HEK293 (cell line): ENCODE measurements around the gene CRYBG1.

Experiments
- CTCF ChIA-PET: fragments of 350-600 bp; formaldehyde crosslinking; extraction: SDS; loops from one replicate; lab custom pipeline; 2021; ENCODE audit warnings: antibody characterized with exemption; lab: Yijun Ruan, JAX
- POLR2A ChIA-PET: fragments of 300-600 bp; formaldehyde crosslinking; extraction: SDS; loops from one replicate; lab custom pipeline; 2020; ENCODE audit warnings: antibody characterized with exemption, inconsistent platforms; lab: Yijun Ruan, JAX
- H3K27ac ChIP-seq: fragments of 200-500 bp; sonication (Bioruptor generic); 2 replicates; pipeline ENCODE4 v1.5.1; 2014; ENCODE audit warnings: low read depth, low read length, control low read depth, inconsistent platforms; ENCODE audit errors: extremely low read depth
- H3K36me3 ChIP-seq, 2 experiments: fragments of 200-500 bp in 1 of 2; sonication (Bioruptor generic) in 1 of 2; 1 replicate in 1 of 2; 2 replicates in 1 of 2; pipeline ENCODE4 v1.5.1; 2014 to 2017; ENCODE audit warnings: inconsistent platforms in 2 of 2, low read length in 2 of 2; ENCODE audit not compliant: control insufficient read depth in 2 of 2, insufficient read depth in 1 of 2
- H3K4me1 ChIP-seq: fragments of 200-500 bp; sonication (Bioruptor generic); 2 replicates; pipeline ENCODE4 v1.5.1; 2014; ENCODE audit warnings: mild to moderate bottlenecking, low read length, inconsistent platforms; ENCODE audit not compliant: control insufficient read depth, insufficient read depth
- H3K4me3 ChIP-seq: 2 replicates; pipeline ENCODE4 v1.5.1; 2011; ENCODE audit warnings: low read depth, mild to moderate bottlenecking, control low read depth, low read length, moderate library complexity
- H3K9me3 ChIP-seq: fragments of 200-500 bp; sonication (Bioruptor generic); 2 replicates; pipeline ENCODE4 v1.5.1; 2014; ENCODE audit warnings: low read depth, low read length, inconsistent platforms; ENCODE audit not compliant: control insufficient read depth, insufficient read depth
- IKZF3 ChIP-seq: fragments of 450-650 bp; IDR thresholded peaks from 2 replicates; pipeline ENCODE4 v1.5.0; 2018; ENCODE audit warnings: missing biosample characterization, mild to moderate bottlenecking, missing genetic modification characterization, moderate library complexity
- MYNN ChIP-seq: fragments of 450-650 bp; formaldehyde crosslinking; IDR thresholded peaks from 2 replicates; pipeline ENCODE4 v1.5.1; 2016; ENCODE audit warnings: missing biosample characterization, missing genetic modification characterization, borderline replicate concordance
- SCRT1 ChIP-seq: fragments of 450-650 bp; formaldehyde crosslinking; IDR thresholded peaks from 2 replicates; pipeline ENCODE4 v1.5.1; 2016; ENCODE audit warnings: missing biosample characterization, missing genetic modification characterization, borderline replicate concordance
- SP2 ChIP-seq: fragments of 450-650 bp; formaldehyde crosslinking; IDR thresholded peaks from 2 replicates; pipeline ENCODE4 v1.5.1; 2016; ENCODE audit warnings: missing biosample characterization, missing genetic modification characterization
- YY1 ChIP-seq: fragments of 450-650 bp; formaldehyde crosslinking; IDR thresholded peaks from 2 replicates; pipeline ENCODE4 v1.5.1; 2018; ENCODE audit warnings: missing biosample characterization, missing genetic modification characterization
- ZBTB1 ChIP-seq: fragments of 450-650 bp; formaldehyde crosslinking; IDR thresholded peaks from 2 replicates; pipeline ENCODE4 v1.5.1; 2016; ENCODE audit warnings: missing biosample characterization, missing genetic modification characterization
- ZBTB20 ChIP-seq: fragments of 450-650 bp; formaldehyde crosslinking; IDR thresholded peaks from 2 replicates; pipeline ENCODE4 v1.5.1; 2016; ENCODE audit warnings: missing biosample characterization, missing genetic modification characterization
- ZFP37 ChIP-seq: fragments of 450-650 bp; formaldehyde crosslinking; IDR thresholded peaks from 2 replicates; pipeline ENCODE4 v1.5.1; 2016; ENCODE audit warnings: missing biosample characterization, missing genetic modification characterization
- ZFP41 ChIP-seq: fragments of 450-650 bp; formaldehyde crosslinking; IDR thresholded peaks from 2 replicates; pipeline ENCODE4 v1.5.1; 2016; ENCODE audit warnings: missing biosample characterization, missing genetic modification characterization, borderline replicate concordance
- ZNF114 ChIP-seq: fragments of 450-650 bp; formaldehyde crosslinking; IDR thresholded peaks from 2 replicates; pipeline ENCODE4 v1.5.0; 2017; ENCODE audit warnings: missing biosample characterization, missing genetic modification characterization
- ZNF132 ChIP-seq: fragments of 450-650 bp; formaldehyde crosslinking; IDR thresholded peaks from 2 replicates; pipeline ENCODE4 v1.5.1; 2017; ENCODE audit warnings: missing biosample characterization, missing genetic modification characterization, borderline replicate concordance
- ZNF146 ChIP-seq: fragments of 450-650 bp; formaldehyde crosslinking; IDR thresholded peaks from 2 replicates; pipeline ENCODE4 v1.5.1; 2016; ENCODE audit warnings: missing biosample characterization, missing genetic modification characterization
- ZNF157 ChIP-seq: fragments of 450-650 bp; formaldehyde crosslinking; IDR thresholded peaks from 2 replicates; pipeline ENCODE4 v1.5.1; 2016; ENCODE audit warnings: missing biosample characterization, missing genetic modification characterization
- ZNF19 ChIP-seq: fragments of 450-650 bp; formaldehyde crosslinking; IDR thresholded peaks from 2 replicates; pipeline ENCODE4; 2016; ENCODE audit warnings: missing biosample characterization, missing genetic modification characterization, low read depth
- ZNF221 ChIP-seq: fragments of 450-650 bp; formaldehyde crosslinking; IDR thresholded peaks from 2 replicates; pipeline ENCODE4 v1.5.1; 2017; ENCODE audit warnings: missing biosample characterization, missing genetic modification characterization, borderline replicate concordance
- ZNF248 ChIP-seq: fragments of 450-650 bp; formaldehyde crosslinking; IDR thresholded peaks from 2 replicates; pipeline ENCODE4 v1.5.1; 2017; ENCODE audit warnings: missing biosample characterization, missing genetic modification characterization
- ZNF292 ChIP-seq: fragments of 450-650 bp; formaldehyde crosslinking; IDR thresholded peaks from 2 replicates; pipeline ENCODE4 v1.5.1; 2016; ENCODE audit warnings: low read depth, missing biosample characterization, missing genetic modification characterization, borderline replicate concordance
- ZNF48 ChIP-seq: fragments of 450-650 bp; formaldehyde crosslinking; IDR thresholded peaks from 2 replicates; pipeline ENCODE4 v1.5.1; 2016; ENCODE audit warnings: missing biosample characterization, missing genetic modification characterization
- ZNF549 ChIP-seq: fragments of 450-650 bp; IDR thresholded peaks from 2 replicates; pipeline ENCODE4 v1.5.1; 2018; ENCODE audit warnings: missing biosample characterization, missing genetic modification characterization, mild to moderate bottlenecking, inconsistent platforms, moderate library complexity
- ZNF560 ChIP-seq: fragments of 450-650 bp; formaldehyde crosslinking; IDR thresholded peaks from 2 replicates; pipeline ENCODE4 v1.5.1; 2017; ENCODE audit warnings: missing biosample characterization, missing genetic modification characterization, borderline replicate concordance
- ZNF600 ChIP-seq: fragments of 450-650 bp; formaldehyde crosslinking; IDR thresholded peaks from 2 replicates; pipeline ENCODE4 v1.5.1; 2016; ENCODE audit warnings: missing biosample characterization, missing genetic modification characterization
- ZNF629 ChIP-seq: fragments of 450-650 bp; formaldehyde crosslinking; IDR thresholded peaks from 2 replicates; pipeline ENCODE4 v1.5.1; 2017; ENCODE audit warnings: missing biosample characterization, missing genetic modification characterization
- ZNF658 ChIP-seq: fragments of 450-650 bp; formaldehyde crosslinking; IDR thresholded peaks from 2 replicates; pipeline ENCODE4; 2016; ENCODE audit warnings: missing biosample characterization, missing genetic modification characterization
- ZNF747 ChIP-seq: fragments of 450-650 bp; formaldehyde crosslinking; IDR thresholded peaks from 2 replicates; pipeline ENCODE4 v1.5.1; 2016; ENCODE audit warnings: missing biosample characterization, missing genetic modification characterization
- ZNF791 ChIP-seq: fragments of 450-650 bp; formaldehyde crosslinking; IDR thresholded peaks from 2 replicates; pipeline ENCODE4 v1.5.1; 2016; ENCODE audit warnings: missing biosample characterization, missing genetic modification characterization
- TF ChIP-seq, protein P1 (sequence below): fragments of 450-650 bp; formaldehyde crosslinking; IDR thresholded peaks from 2 replicates; pipeline ENCODE4 v1.5.1; 2017; ENCODE audit warnings: missing biosample characterization, missing genetic modification characterization
- TF ChIP-seq, protein P2 (sequence below): fragments of 450-650 bp; formaldehyde crosslinking; IDR thresholded peaks from 2 replicates; pipeline ENCODE4 v1.5.1; 2016; ENCODE audit warnings: missing biosample characterization, missing genetic modification characterization
- TF ChIP-seq, protein P3 (sequence below): fragments of 450-650 bp; formaldehyde crosslinking; IDR thresholded peaks from 2 replicates; pipeline ENCODE4 v1.5.1; 2017; ENCODE audit warnings: missing biosample characterization, missing genetic modification characterization
- TF ChIP-seq, protein P4 (sequence below): fragments of 450-650 bp; formaldehyde crosslinking; IDR thresholded peaks from 2 replicates; pipeline ENCODE4 v1.5.1; 2016; ENCODE audit warnings: missing biosample characterization, missing genetic modification characterization

The CRYBG1 gene

DNA sequence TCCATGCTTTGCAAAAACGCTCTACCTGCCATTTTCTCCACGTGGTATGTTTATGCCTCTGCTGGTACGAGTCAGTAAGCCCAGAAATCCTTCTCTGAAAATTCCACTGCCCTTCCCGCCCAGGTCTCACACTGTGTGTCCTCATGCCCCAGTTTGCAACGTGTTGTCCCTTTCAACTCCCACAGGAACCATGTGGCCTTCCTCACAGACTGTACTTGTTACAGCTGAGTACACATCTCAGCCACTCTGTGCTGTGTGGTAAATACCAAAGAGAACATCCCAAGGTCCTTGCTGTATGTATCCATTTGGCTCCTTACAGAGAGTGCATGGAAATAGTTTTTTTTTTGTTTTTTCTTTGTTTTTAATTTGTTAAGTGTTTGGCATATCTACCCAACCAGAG lies 211.9 kb downstream of the CRYBG1 start:
- Histone ChIP-seq H3K27ac (no peak overlapping the region), H3K4me3 (no peak overlapping the region), H3K36me3 (peaks cover 0 to 32% of the 10 kb centered on the region in 2 experiments; a peak in 2 of 3 replicates), H3K9me3 (no peaks in the 10 kb centered on the region), H3K4me1 (no peaks in the 10 kb centered on the region)
- POLR2A ChIA-PET: no interaction called here
- TF ChIP-seq ZNF791 (tag by site-specific recombination) (no peak), ZNF146 (tag by site-specific recombination) (no peak), ZNF19 (no peak), ZNF560 (no peak), ZNF747 (tag by site-specific recombination) (no peak), ZBTB1 (no peak), ZNF221 (tag by site-specific recombination) (no peak), ZFP41 (tag by site-specific recombination) (no peak), ZNF292 (tag by site-specific recombination) (no peak), ZNF132 (tag by site-specific recombination) (no peak), ZNF48 (tag by site-specific recombination) (no peak), MYNN (no peak), ZNF549 (tag by site-specific recombination) (no peak), ZNF114 (no peak), ZNF658 (tag by site-specific recombination) (no peak), ZFP37 (tag by site-specific recombination) (no peak)
- TF ChIP-seq, protein P1, sequence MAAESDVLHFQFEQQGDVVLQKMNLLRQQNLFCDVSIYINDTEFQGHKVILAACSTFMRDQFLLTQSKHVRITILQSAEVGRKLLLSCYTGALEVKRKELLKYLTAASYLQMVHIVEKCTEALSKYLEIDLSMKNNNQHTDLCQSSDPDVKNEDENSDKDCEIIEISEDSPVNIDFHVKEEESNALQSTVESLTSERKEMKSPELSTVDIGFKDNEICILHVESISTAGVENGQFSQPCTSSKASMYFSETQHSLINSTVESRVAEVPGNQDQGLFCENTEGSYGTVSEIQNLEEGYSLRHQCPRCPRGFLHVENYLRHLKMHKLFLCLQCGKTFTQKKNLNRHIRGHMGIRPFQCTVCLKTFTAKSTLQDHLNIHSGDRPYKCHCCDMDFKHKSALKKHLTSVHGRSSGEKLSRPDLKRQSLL (tag by site-specific recombination): no peak
- TF ChIP-seq, protein P2, sequence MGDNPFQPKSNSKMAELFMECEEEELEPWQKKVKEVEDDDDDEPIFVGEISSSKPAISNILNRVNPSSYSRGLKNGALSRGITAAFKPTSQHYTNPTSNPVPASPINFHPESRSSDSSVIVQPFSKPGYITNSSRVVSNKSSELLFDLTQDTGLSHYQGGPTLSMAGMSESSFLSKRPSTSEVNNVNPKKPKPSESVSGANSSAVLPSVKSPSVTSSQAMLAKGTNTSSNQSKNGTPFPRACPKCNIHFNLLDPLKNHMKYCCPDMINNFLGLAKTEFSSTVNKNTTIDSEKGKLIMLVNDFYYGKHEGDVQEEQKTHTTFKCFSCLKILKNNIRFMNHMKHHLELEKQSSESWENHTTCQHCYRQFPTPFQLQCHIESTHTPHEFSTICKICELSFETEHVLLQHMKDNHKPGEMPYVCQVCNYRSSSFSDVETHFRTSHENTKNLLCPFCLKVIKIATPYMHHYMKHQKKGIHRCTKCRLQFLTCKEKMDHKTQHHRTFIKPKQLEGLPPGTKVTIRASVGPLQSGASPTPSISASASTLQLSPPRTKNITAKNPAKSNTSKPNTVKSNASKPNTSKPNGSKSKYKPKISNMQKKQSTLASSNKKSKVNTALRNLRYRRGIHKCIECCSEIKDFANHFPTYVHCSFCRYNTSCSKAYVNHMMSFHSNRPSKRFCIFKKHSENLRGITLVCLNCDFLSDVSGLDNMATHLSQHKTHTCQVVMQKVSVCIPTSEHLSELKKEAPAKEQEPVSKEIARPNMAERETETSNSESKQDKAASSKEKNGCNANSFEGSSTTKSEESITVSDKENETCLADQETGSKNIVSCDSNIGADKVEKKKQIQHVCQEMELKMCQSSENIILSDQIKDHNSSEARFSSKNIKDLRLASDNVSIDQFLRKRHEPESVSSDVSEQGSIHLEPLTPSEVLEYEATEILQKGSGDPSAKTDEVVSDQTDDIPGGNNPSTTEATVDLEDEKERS (tag by site-specific recombination): no peak
- CTCF ChIA-PET: interaction anchor here (0.6 to 3.0 kb wide), 11 partner anchors 11 to 431 kb away, joined by 3 to 19 read pairs (median 6); no protein-coding TSS in a partner anchor

DNA sequence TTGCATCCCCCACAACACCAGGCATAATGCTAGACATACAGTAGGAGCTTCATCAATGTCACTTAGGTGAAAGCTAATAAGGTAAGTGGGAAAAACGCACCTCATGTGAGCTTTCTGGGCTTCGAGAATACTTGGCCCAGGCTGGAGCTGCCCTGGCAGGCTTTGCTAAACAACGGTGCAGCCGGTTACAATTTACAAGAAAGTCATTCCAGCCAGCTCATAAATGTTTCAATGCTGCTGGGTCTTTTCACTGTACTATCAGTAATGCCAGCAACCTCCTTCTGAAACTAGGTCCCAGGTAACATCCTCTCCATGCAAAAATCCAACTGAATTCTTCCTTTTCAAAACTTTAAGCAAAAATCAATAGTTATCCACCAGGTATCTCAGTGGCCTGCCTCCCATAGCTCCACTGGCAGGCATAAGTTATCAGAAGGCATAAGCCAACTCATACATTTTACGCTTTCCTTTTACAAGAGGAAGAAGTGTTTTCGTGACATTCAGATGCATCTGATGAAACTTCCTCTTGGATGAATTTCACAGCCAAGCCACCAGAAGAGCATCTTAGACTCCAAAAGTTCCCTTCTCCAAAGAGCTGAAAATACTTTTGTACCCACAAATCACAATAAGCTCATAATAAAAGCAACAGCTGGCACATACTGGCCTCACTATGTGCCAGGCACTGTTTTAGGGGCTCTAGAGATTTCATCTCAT lies 212.5 kb downstream of the CRYBG1 start:
- Histone ChIP-seq H3K4me1 (no peaks in the 10 kb centered on the region), H3K36me3 (peaks cover 0 to 32% of the 10 kb centered on the region in 2 experiments; a peak in 2 of 3 replicates), H3K9me3 (no peaks in the 10 kb centered on the region), H3K27ac (no peak overlapping the region), H3K4me3 (no peak overlapping the region)
- POLR2A ChIA-PET: no interaction called here
- CTCF ChIA-PET: interaction anchor here (0.5 to 2.8 kb wide), 10 partner anchors 11 to 431 kb away, joined by 3 to 17 read pairs (median 6); no protein-coding TSS in a partner anchor
- TF ChIP-seq ZNF248 (tag by site-specific recombination) (no peak), ZBTB20 (no peak), ZNF629 (tag by site-specific recombination) (no peak), IKZF3 (tag by site-specific recombination) (no peak), ZNF221 (tag by site-specific recombination) (no peak), SP2 (tag by site-specific recombination) (no peak), YY1 (no peak), ZNF600 (no peak), SCRT1 (no peak), ZNF157 (tag by site-specific recombination) (no peak)
- TF ChIP-seq, protein P3, sequence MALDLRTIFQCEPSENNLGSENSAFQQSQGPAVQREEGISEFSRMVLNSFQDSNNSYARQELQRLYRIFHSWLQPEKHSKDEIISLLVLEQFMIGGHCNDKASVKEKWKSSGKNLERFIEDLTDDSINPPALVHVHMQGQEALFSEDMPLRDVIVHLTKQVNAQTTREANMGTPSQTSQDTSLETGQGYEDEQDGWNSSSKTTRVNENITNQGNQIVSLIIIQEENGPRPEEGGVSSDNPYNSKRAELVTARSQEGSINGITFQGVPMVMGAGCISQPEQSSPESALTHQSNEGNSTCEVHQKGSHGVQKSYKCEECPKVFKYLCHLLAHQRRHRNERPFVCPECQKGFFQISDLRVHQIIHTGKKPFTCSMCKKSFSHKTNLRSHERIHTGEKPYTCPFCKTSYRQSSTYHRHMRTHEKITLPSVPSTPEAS (tag by site-specific recombination): no peak
- TF ChIP-seq, protein P4, sequence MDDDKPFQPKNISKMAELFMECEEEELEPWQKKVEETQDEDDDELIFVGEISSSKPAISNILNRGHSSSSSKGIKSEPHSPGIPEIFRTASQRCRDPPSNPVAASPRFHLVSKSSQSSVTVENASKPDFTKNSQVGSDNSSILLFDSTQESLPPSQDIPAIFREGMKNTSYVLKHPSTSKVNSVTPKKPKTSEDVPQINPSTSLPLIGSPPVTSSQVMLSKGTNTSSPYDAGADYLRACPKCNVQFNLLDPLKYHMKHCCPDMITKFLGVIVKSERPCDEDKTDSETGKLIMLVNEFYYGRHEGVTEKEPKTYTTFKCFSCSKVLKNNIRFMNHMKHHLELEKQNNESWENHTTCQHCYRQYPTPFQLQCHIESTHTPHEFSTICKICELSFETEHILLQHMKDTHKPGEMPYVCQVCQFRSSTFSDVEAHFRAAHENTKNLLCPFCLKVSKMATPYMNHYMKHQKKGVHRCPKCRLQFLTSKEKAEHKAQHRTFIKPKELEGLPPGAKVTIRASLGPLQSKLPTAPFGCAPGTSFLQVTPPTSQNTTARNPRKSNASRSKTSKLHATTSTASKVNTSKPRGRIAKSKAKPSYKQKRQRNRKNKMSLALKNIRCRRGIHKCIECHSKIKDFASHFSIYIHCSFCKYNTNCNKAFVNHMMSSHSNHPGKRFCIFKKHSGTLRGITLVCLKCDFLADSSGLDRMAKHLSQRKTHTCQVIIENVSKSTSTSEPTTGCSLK (tag by site-specific recombination): no peak
